GM12865 (cell line): ENCODE data around the gene LHFPL2.

ENCODE experiments used
- DNase-seq: peaks from one replicate; pipeline ENCODE4 v3.0.0; 2010; ENCODE audit warnings: low read depth
- H3K4me3 ChIP-seq: 2 replicates; pipeline ENCODE4 v1.5.1; 2011; ENCODE audit warnings: mild to moderate bottlenecking, low read depth, low read length, control low read depth
- CTCF ChIP-seq: IDR thresholded peaks from 2 replicates; pipeline ENCODE4 v1.5.1; 2011; ENCODE audit warnings: low read length, control low read depth, low read depth, inconsistent platforms; ENCODE audit not compliant: insufficient read depth; ENCODE audit errors: missing control alignments

Gene LHFPL2

GRCh38 chr5:78567617-78568016 lies 81.0 kb downstream of the LHFPL2 start:
- no peak for DNase-seq
- no peak for TF ChIP-seq CTCF
- no peak overlapping the region for H3K4me3 ChIP-seq

GRCh38 chr5:78566747-78567425 lies 81.7 kb downstream of the LHFPL2 start:
- no peak overlapping the region for H3K4me3 ChIP-seq
- DNase-seq, result peak; percentile 31
- TF ChIP-seq CTCF, result no peak

- TF ChIP-seq CTCF, result no peak
- no peak overlapping the region for H3K4me3 ChIP-seq
- no peak for DNase-seq
These were observed 83.2 kb downstream of the LHFPL2 start for GRCh38 chr5:78565395-78565794.

GRCh38 chr5:78563621-78564020 lies 85.0 kb downstream of the LHFPL2 start:
- no peak for TF ChIP-seq CTCF
- DNase-seq, result no peak
- H3K4me3 ChIP-seq, result no peak overlapping the region

GRCh38 chr5:78562714-78563330 lies 85.8 kb downstream of the LHFPL2 start:
- no peak for DNase-seq
- H3K4me3 ChIP-seq, result no peak overlapping the region
- TF ChIP-seq CTCF, result no peak

- TF ChIP-seq CTCF, result no peak
- no peak overlapping the region for H3K4me3 ChIP-seq
- DNase-seq, result no peak
These were observed 86.6 kb downstream of the LHFPL2 start for GRCh38 chr5:78562001-78562400.

- no peak for DNase-seq
- H3K4me3 ChIP-seq, result no peak overlapping the region
- TF ChIP-seq CTCF, result no peak
These were observed 87.3 kb downstream of the LHFPL2 start for GRCh38 chr5:78561261-78561660.
